HTERT RPE-1 (cell line): Measurements from ENCODE around the gene ZC3H6.
"Not testable (repeated sequence)": the region's sequence is repeated elsewhere in the genome, so short reads cannot be mapped to it uniquely, and the experiment has no call there.

Source experiments
- in situ Hi-C: fragments of 300-500 bp; cut with MboI; formaldehyde crosslinking; loops from 4 replicates; pipeline ENCODE4 v1.14.3; 2020; ENCODE audit warnings: low sequenced_read_pairs

The ZC3H6 gene

GRCh38 chr2:112277596-112278220 lies 2.3 kb downstream of the ZC3H6 start:
- in situ Hi-C loops = no loop called here

GRCh38 chr2:112282066-112282465 lies 6.7 kb downstream of the ZC3H6 start:
- in situ Hi-C loops = not testable (repeated sequence)

GRCh38 chr2:112283535-112283934 lies 8.1 kb downstream of the ZC3H6 start:
- in situ Hi-C loops = not testable (repeated sequence)

- in situ Hi-C loops = no loop called here
These were observed 14.7 kb downstream of the ZC3H6 start for GRCh38 chr2:112290088-112290487.

- in situ Hi-C loops = no loop called here
These were observed 15.3 kb downstream of the ZC3H6 start for GRCh38 chr2:112290648-112291047.

GRCh38 chr2:112293636-112294401 lies 18.4 kb downstream of the ZC3H6 start:
- in situ Hi-C loops = no loop called here

- in situ Hi-C loops = no loop called here
These were observed 20.1 kb downstream of the ZC3H6 start for GRCh38 chr2:112295407-112296078.

GRCh38 chr2:112296407-112296806 lies 21.0 kb downstream of the ZC3H6 start:
- in situ Hi-C loops = no loop called here

- in situ Hi-C loops = no loop called here
These were observed 25.8 kb downstream of the ZC3H6 start for GRCh38 chr2:112301171-112301584.

- in situ Hi-C loops = no loop called here
These were observed 26.6 kb downstream of the ZC3H6 start for GRCh38 chr2:112301973-112302372.

- in situ Hi-C loops = no loop called here
These were observed 29.0 kb downstream of the ZC3H6 start for GRCh38 chr2:112304298-112304941.

- in situ Hi-C loops = no loop called here
These were observed 29.7 kb downstream of the ZC3H6 start for GRCh38 chr2:112305132-112305531.

- in situ Hi-C loops = no loop called here
These were observed 35.5 kb downstream of the ZC3H6 start for GRCh38 chr2:112310906-112311305.

- in situ Hi-C loops = no loop called here
These were observed 36.5 kb downstream of the ZC3H6 start for GRCh38 chr2:112311932-112312331.

- in situ Hi-C loops = no loop called here
These were observed 37.4 kb downstream of the ZC3H6 start for GRCh38 chr2:112312821-112313220.

GRCh38 chr2:112314856-112315255 lies 39.5 kb downstream of the ZC3H6 start:
- in situ Hi-C loops = no loop called here

- in situ Hi-C loops = no loop called here
These were observed 42.1 kb downstream of the ZC3H6 start for GRCh38 chr2:112317303-112318158.

- in situ Hi-C loops = no loop called here
These were observed 43.1 kb downstream of the ZC3H6 start for GRCh38 chr2:112318515-112318914.

GRCh38 chr2:112321375-112322320 lies 46.3 kb downstream of the ZC3H6 start:
- in situ Hi-C loops = no loop called here
